OCI-LY3 (cell line): ENCODE measurements around the gene VPS26C.

Experiments used
- H2AFZ ChIP-seq: fragments of 200-600, 300-600 bp; shearing (Covaris generic); 2 replicates; pipeline ENCODE4 v1.6.0; 2014; ENCODE audit warnings: antibody characterized with exemption, low read depth, low read length
- H3K27ac ChIP-seq: fragments of 200-600, 300-600 bp; sonication (generic); 2 replicates; pipeline ENCODE4 v1.5.1; 2014; ENCODE audit warnings: mild to moderate bottlenecking, low read length, moderate library complexity, mixed read lengths
- H3K27me3 ChIP-seq: fragments of 200-600, 300-600 bp; sonication (generic); 2 replicates; pipeline ENCODE4 v1.6.1; 2014; ENCODE audit warnings: low read depth, low read length, mixed read lengths
- H3K36me3 ChIP-seq: fragments of 200-600, 300-600 bp; sonication (generic); replicated peaks from 2 replicates; pipeline ENCODE3; 2014; ENCODE audit warnings: low read depth, low read length, mixed read lengths
- H3K4me1 ChIP-seq: fragments of 300-600, 200-600 bp; sonication (generic); 2 replicates; pipeline ENCODE4 v1.6.1; 2014; ENCODE audit warnings: low read length, mixed read lengths
- H3K4me2 ChIP-seq: fragments of 200-600, 300-600 bp; sonication (generic); 2 replicates; pipeline ENCODE4 v1.6.1; 2014; ENCODE audit warnings: low read length, mixed read lengths
- H3K4me3 ChIP-seq: fragments of 300-600, 200-600 bp; sonication (generic); 2 replicates; pipeline ENCODE4 v1.5.1; 2014; ENCODE audit warnings: antibody characterized with exemption, mild to moderate bottlenecking, low read length, moderate library complexity
- H3K79me2 ChIP-seq: fragments of 300-600, 200-600 bp; shearing (Covaris generic); 2 replicates; pipeline ENCODE4 v1.6.1; 2014; ENCODE audit warnings: mild to moderate bottlenecking, low read length, mixed read lengths
- H3K9ac ChIP-seq: fragments of 300-600, 200-600 bp; shearing (Covaris generic); 2 replicates; pipeline ENCODE4 v1.6.0; 2014; ENCODE audit warnings: mild to moderate bottlenecking, low read length, moderate library complexity
- H3K9me3 ChIP-seq: fragments of 200-600, 300-600 bp; shearing (Covaris generic); 2 replicates; pipeline ENCODE4 v1.6.1; 2014; ENCODE audit warnings: low read length, mixed read lengths; ENCODE audit not compliant: insufficient read depth
- H4K20me1 ChIP-seq: fragments of 200-600, 300-600 bp; sonication (generic); 2 replicates; pipeline ENCODE4 v1.6.1; 2016; ENCODE audit warnings: low read length, mixed read lengths; ENCODE audit not compliant: insufficient read depth
- EZH2phosphoT487 ChIP-seq: fragments of 200-600 bp; shearing (Covaris generic); IDR thresholded peaks from 2 replicates; pipeline ENCODE4 v1.6.1; 2018; ENCODE audit warnings: antibody characterized with exemption, mixed run types, low read depth
- TF ChIP-seq, protein P1 (sequence below): fragments of 200-600, 300-600 bp; sonication (generic); IDR thresholded peaks from 2 replicates; pipeline ENCODE4 v1.5.1; 2014; ENCODE audit warnings: antibody characterized with exemption, low read length, low read depth

The VPS26C gene

DNA sequence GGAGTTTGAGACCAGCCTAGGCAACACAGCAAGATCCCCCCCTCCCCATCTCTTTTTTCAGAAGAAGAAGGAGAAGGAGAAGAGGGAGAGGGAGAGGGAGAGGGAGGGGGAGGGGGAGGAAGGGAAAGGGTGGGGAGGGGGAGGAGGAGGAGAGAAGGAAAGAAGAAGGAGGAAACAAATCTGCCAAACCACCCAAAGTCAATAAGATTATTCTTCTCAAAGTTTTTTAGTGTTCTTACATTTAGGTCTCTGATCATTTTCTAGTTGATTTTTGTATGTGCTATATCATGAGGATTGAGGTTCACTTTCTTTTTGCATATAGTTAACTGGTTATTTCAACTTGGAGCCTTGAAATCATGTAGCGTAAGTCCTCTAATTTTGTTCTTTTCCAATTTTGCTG, 56.3 kb downstream of the VPS26C start:
- Histone ChIP-seq H3K4me3 (no peak overlapping the region), H3K27ac (no peak overlapping the region), H3K79me2 (no peaks in the 10 kb centered on the region), H2AFZ (no peak overlapping the region), H3K9ac (no peak overlapping the region), H4K20me1 (no peaks in the 10 kb centered on the region), H3K9me3 (no peaks in the 10 kb centered on the region), H3K27me3 (no peaks in the 10 kb centered on the region), H3K36me3 (no peaks in the 10 kb centered on the region), H3K4me1 (peaks cover 13% of the 10 kb centered on the region), H3K4me2 (no peak overlapping the region)
- TF ChIP-seq, protein P1, sequence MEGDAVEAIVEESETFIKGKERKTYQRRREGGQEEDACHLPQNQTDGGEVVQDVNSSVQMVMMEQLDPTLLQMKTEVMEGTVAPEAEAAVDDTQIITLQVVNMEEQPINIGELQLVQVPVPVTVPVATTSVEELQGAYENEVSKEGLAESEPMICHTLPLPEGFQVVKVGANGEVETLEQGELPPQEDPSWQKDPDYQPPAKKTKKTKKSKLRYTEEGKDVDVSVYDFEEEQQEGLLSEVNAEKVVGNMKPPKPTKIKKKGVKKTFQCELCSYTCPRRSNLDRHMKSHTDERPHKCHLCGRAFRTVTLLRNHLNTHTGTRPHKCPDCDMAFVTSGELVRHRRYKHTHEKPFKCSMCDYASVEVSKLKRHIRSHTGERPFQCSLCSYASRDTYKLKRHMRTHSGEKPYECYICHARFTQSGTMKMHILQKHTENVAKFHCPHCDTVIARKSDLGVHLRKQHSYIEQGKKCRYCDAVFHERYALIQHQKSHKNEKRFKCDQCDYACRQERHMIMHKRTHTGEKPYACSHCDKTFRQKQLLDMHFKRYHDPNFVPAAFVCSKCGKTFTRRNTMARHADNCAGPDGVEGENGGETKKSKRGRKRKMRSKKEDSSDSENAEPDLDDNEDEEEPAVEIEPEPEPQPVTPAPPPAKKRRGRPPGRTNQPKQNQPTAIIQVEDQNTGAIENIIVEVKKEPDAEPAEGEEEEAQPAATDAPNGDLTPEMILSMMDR: no peak
- TF ChIP-seq EZH2phosphoT487: no peak

DNA sequence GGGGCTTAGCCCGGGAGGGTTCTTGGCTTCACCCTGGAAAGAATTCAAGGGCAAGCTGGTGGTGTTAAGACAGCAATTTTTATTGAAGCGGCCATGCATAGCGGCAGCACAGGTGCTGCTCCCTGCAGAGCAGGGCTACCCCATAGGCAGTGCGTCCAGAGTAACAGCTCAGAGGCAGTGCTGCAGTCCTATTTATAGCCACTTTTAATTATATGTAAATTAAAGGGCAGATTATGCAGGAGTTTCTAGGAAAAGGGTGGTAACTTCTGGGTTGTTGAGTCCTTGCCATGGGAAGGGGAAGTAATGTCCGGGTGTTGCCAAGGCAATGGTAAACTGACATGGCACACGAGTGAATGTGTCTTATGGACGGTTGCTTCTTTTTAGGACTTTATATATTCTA, 57.0 kb downstream of the VPS26C start:
- no peak overlapping the region for H3K27ac ChIP-seq
- peaks cover 13% of the 10 kb centered on the region for H3K4me1 ChIP-seq
- no peaks in the 10 kb centered on the region for H4K20me1 ChIP-seq
- no peaks in the 10 kb centered on the region for H3K79me2 ChIP-seq
- no peaks in the 10 kb centered on the region for H3K27me3 ChIP-seq
- H3K9me3 ChIP-seq: no peaks in the 10 kb centered on the region
- no peak overlapping the region for H3K9ac ChIP-seq
- TF ChIP-seq, protein P1: no peak
- no peak for TF ChIP-seq EZH2phosphoT487
- no peak overlapping the region for H2AFZ ChIP-seq
- H3K4me3 ChIP-seq: no peak overlapping the region
- no peak overlapping the region for H3K4me2 ChIP-seq
- H3K36me3 ChIP-seq: no peaks in the 10 kb centered on the region

DNA sequence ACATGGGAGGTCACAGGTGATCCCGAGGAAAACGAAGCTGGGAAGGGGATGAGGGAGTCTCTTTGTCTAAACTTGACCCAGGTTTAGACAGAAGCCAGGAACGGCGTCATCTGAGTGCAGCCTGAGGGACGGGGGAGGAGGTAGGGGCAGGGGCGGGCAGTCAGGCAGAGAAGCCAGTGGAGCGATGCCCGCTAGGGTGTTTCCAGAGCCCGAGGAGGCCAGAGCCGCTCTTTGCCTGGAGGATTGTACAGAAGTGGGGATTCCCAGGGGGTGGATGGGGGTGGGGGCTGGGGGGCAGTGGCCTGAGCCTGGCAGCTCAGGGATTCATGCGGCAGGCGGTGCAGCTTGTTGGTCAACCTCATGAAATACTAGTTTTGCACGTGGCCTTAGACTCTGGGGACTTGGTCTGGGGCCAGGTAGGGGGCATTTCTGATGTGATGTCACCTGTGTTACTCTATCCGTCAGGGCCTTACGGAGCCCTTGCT, 58.4 kb downstream of the VPS26C start:
- TF ChIP-seq, protein P1: no peak
- TF ChIP-seq EZH2phosphoT487: no peak
- Histone ChIP-seq H3K9me3 (no peaks in the 10 kb centered on the region), H3K27ac (no peak overlapping the region), H3K79me2 (no peaks in the 10 kb centered on the region), H4K20me1 (no peaks in the 10 kb centered on the region), H3K4me2 (no peak overlapping the region), H3K36me3 (no peaks in the 10 kb centered on the region), H3K9ac (no peak overlapping the region), H3K27me3 (no peaks in the 10 kb centered on the region), H3K4me1 (peaks cover 13% of the 10 kb centered on the region), H2AFZ (no peak overlapping the region), H3K4me3 (no peak overlapping the region)

DNA sequence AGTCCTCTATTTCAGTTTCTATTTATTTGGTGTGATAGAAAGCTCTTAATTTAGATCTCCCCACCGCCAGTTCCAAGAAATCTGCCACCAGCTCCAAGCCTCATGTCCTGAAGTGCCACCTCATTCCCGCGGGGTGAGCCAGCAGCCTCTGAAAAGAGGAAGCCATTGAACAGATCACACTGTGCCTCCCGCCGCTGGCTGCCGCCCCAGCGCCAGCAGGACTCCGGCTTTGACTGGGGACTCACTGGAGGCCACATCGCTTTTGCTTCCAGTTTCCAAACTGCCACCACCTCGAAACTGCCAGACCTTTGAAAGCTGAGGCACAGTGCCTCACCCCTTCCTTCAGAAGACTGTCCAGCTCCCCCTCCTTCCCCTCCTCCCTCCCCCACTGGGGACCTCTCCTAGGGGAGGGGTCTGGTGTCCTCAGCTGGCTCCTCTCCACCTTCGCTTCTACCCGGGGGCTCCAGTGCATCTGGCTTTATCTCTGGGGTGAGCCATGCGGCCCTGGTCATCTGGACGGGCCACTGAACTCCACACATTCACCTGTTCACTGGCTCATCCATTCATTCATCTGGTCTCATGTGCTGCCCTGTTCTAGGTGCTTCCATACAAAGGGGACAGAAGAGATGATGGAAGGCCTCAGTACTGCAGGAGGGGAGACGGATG, 58.9 kb downstream of the VPS26C start:
- H3K79me2 ChIP-seq: no peaks in the 10 kb centered on the region
- TF ChIP-seq EZH2phosphoT487: no peak
- TF ChIP-seq, protein P1: no peak
- no peaks in the 10 kb centered on the region for H3K27me3 ChIP-seq
- peaks cover 13% of the 10 kb centered on the region for H3K4me1 ChIP-seq
- no peaks in the 10 kb centered on the region for H3K9me3 ChIP-seq
- H2AFZ ChIP-seq: no peak overlapping the region
- H3K27ac ChIP-seq: no peak overlapping the region
- H3K9ac ChIP-seq: no peak overlapping the region
- H4K20me1 ChIP-seq: no peaks in the 10 kb centered on the region
- H3K4me3 ChIP-seq: no peak overlapping the region
- H3K36me3 ChIP-seq: no peaks in the 10 kb centered on the region
- peak overlapping the region; percentile 2; the same call in 1 of the 2 replicates for H3K4me2 ChIP-seq
